GM12878 (cell line): ENCODE measurements around the gene KRT75. TPM values are rescaled to one million over a fixed set of nuclear protein-coding genes. Genes with fewer than 3 reads are reported as not detected.

Source experiments
- ATAC-seq: fragments of 200-7000 bp; cut with Tn5 transposase; 3 replicates; pipeline ENCODE4 v1.9.1; 2020; ENCODE audit warnings: mild to moderate bottlenecking, moderate library complexity
- BruUV-seq: library from RNA; stranded (reverse); fragments of 400-500 nt; replicated peaks from 2 replicates; lab custom pipeline; 2021; lab: Mats Ljungman, UMichigan
- CTCF ChIA-PET: fragments of 300-600 bp; sonication (Branson Sonifier 250); formaldehyde crosslinking; extraction: SDS; loops from one replicate; lab custom pipeline; 2021; ENCODE audit warnings: inconsistent platforms; lab: Yijun Ruan, JAX
- POLR2A ChIA-PET: fragments of 350-600 bp; formaldehyde crosslinking; extraction: SDS; loops from one replicate; lab custom pipeline; 2021; ENCODE audit warnings: inconsistent platforms; lab: Charles Lee
- RAD21 ChIA-PET: fragments of 300-600 bp; sonication (Branson Sonifier 250); formaldehyde crosslinking; loops from one replicate; lab custom pipeline; 2023; ENCODE audit warnings: antibody characterized with exemption; ENCODE audit not compliant: unreplicated experiment; lab: Charles Lee
- SMC1A ChIA-PET: fragments of 300-600 bp; sonication (Branson Sonifier 250); formaldehyde crosslinking; loops from one replicate; lab custom pipeline; 2023; ENCODE audit not compliant: unreplicated experiment, uncharacterized antibody; lab: Charles Lee
- DNase-seq: peaks from one replicate; pipeline ENCODE4 v3.0.0-alpha.2; 2011; ENCODE audit warnings: low read depth, low spot score
- FAIRE-seq: peaks from 3 replicates; lab custom pipeline; 2011; peaks lifted over from hg19 to GRCh38; lab: Jason Lieb, UNC
- H2AFZ ChIP-seq: 2 replicates; pipeline ENCODE4 v1.6.0; 2011; ENCODE audit warnings: low read depth, low read length, control low read depth; ENCODE audit not compliant: control insufficient read depth
- H3K27ac ChIP-seq: 2 replicates; pipeline ENCODE4 v1.5.1; 2011; ENCODE audit warnings: control low read depth; ENCODE audit not compliant: control insufficient read depth, insufficient read depth
- H3K27me3 ChIP-seq, 2 experiments: replicated peaks in 1 of 2; 2 replicates each; pipeline versions ENCODE4 v1.6.0 to v1.6.1; 2011; ENCODE audit warnings: low read length in 1 of 2; ENCODE audit not compliant: control insufficient read depth in 2 of 2, insufficient read depth in 2 of 2
- H3K36me3 ChIP-seq, 2 experiments: 2 replicates each; pipeline ENCODE4 v1.5.1; 2011; ENCODE audit warnings: low read length in 1 of 2; ENCODE audit not compliant: control insufficient read depth in 2 of 2, insufficient read depth in 2 of 2
- H3K4me1 ChIP-seq: 2 replicates; pipeline ENCODE4 v1.6.1; 2011; ENCODE audit warnings: mild to moderate bottlenecking, low read length, moderate library complexity, mixed read lengths; ENCODE audit not compliant: control insufficient read depth, insufficient read depth
- H3K4me2 ChIP-seq: 2 replicates; pipeline ENCODE4 v1.6.0; 2011; ENCODE audit warnings: control low read depth; ENCODE audit not compliant: control insufficient read depth, insufficient read depth
- H3K4me3 ChIP-seq: fragments of 200-600 bp; sonication (generic); 2 replicates; pipeline ENCODE4 v1.5.1; 2016
- H3K79me2 ChIP-seq: 2 replicates; pipeline ENCODE4 v1.6.0; 2011; ENCODE audit warnings: low read length; ENCODE audit not compliant: control insufficient read depth, insufficient read depth
- H3K9ac ChIP-seq: 2 replicates; pipeline ENCODE4 v1.8.0; 2011; ENCODE audit warnings: low read length, control low read depth, mixed read lengths; ENCODE audit not compliant: control insufficient read depth, insufficient read depth
- H3K9me3 ChIP-seq: replicated peaks from 3 replicates; pipeline ENCODE4 v1.5.1; 2011; ENCODE audit warnings: mild to moderate bottlenecking, low read length; ENCODE audit not compliant: control insufficient read depth, insufficient read depth
- H4K20me1 ChIP-seq: 2 replicates; pipeline ENCODE4 v1.6.0; 2011; ENCODE audit not compliant: control insufficient read depth, insufficient read depth
- BCLAF1 ChIP-seq: fragments of 450-650 bp; IDR thresholded peaks from 2 replicates; pipeline ENCODE4 v1.6.1; 2017; ENCODE audit warnings: antibody characterized with exemption, mild to moderate bottlenecking, moderate library complexity
- CEBPZ ChIP-seq: fragments of 150-350 bp; IDR thresholded peaks from 2 replicates; pipeline ENCODE4 v1.6.1; 2016; ENCODE audit warnings: low read depth, low read length
- ELK1 ChIP-seq: IDR thresholded peaks from 2 replicates; pipeline ENCODE4 v1.6.1; 2012; ENCODE audit warnings: low read depth, low read length, improper control_type of control experiment
- EZH2 ChIP-seq: IDR thresholded peaks from 2 replicates; pipeline ENCODE4 v1.6.1; 2012; ENCODE audit warnings: low read depth, mild to moderate bottlenecking, control low read depth, inconsistent platforms, low read length, borderline replicate concordance; ENCODE audit not compliant: control insufficient read depth
- FOXM1 ChIP-seq: IDR thresholded peaks from 2 replicates; pipeline ENCODE4 v1.6.1; 2012; ENCODE audit warnings: low read depth, mild to moderate bottlenecking, inconsistent platforms, low read length, moderate library complexity
- PBX3 ChIP-seq: IDR thresholded peaks from 2 replicates; pipeline ENCODE4 v1.6.1; 2011; ENCODE audit warnings: mild to moderate bottlenecking, low read depth, low read length, moderate library complexity; ENCODE audit not compliant: insufficient replicate concordance
- POU2F2 ChIP-seq: IDR thresholded peaks from 3 replicates; pipeline ENCODE4 v1.6.1; 2011; ENCODE audit warnings: low read depth, mild to moderate bottlenecking, low read length, borderline replicate concordance
- SMAD5 ChIP-seq: IDR thresholded peaks from 2 replicates; pipeline ENCODE4 v1.6.1; 2016; ENCODE audit warnings: antibody characterized with exemption, low read depth
- USF2 ChIP-seq: IDR thresholded peaks from 2 replicates; pipeline ENCODE4 v1.6.1; 2011; ENCODE audit warnings: low read depth, low read length, improper control_type of control experiment, borderline replicate concordance
- WGBS: methylation state at CpG from one replicate; pipeline ENCODE4 v1.1.6; 2016; ENCODE audit warnings: low lambda C conversion rate; ENCODE audit not compliant: insufficient replicate concordance, insufficient coverage; ENCODE audit errors: missing lambda C conversion rate; 5-methylcytosine and 5-hydroxymethylcytosine counted together
- in situ Hi-C: fragments of 300-500 bp; cut with MboI; formaldehyde crosslinking; loops from 9 replicates; pipeline ENCODE4 v1.14.3; 2018; ENCODE audit warnings: mixed read lengths
- intact Hi-C: fragments of 100-400 bp; cut with micrococcal nuclease; formaldehyde crosslinking; loops from one replicate; pipeline ENCODE4 v1.14.2; 2022; ENCODE audit not compliant: unreplicated experiment
- polyA plus RNA-seq, 11 experiments: library from polyadenylated mRNA; depleted of rRNA in 4 of 11; unstranded in 6 of 11; stranded (reverse) in 5 of 11; fragments of >200 nt; fragmentation: Nextera tagmentation in 4 of 11; fragmentation: Illumina TruSeq in 1 of 11; extraction: Ambion mirVana in 4 of 11; extraction: Trizol in 1 of 11; gene quantifications; 1 replicate in 1 of 11; 2 replicates in 10 of 11; pipeline versions ENCODE4 v1.2.1 to v1.2.3, GENCODE V29; 2011 to 2016; ENCODE audit warnings: inconsistent platforms in 2 of 11, missing spikeins in 2 of 11, low read depth in 1 of 11
- total RNA-seq, 4 experiments: library from RNA; depleted of rRNA in 3 of 4; stranded (reverse); fragments of >200 nt in 3 of 4; fragmentation: Illumina TruSeq in 1 of 4; extraction: Trizol in 1 of 4; gene quantifications; 2 replicates each; pipeline versions ENCODE4 v1.2.1 to v1.2.3, GENCODE V29; 2013 to 2021

KRT75 gene
- total and polyA plus RNA-seq, 10 of the 15 experiments (the other 5 are each of a cell fraction or from before 2014, with no cell fraction given): not detected

- ATAC-seq (no peak), DNase-seq (no peak), FAIRE-seq (no peak)
- no peaks in the 10 kb centered on the region for H3K79me2 ChIP-seq
- intact Hi-C loops (no loop called here), in situ Hi-C loops (loop anchor here (25.0 kb wide), 1 partner anchor 595 kb away; no protein-coding TSS in a partner anchor)
- H3K27ac ChIP-seq: no peak overlapping the region
- H3K27me3 ChIP-seq: peaks cover 3 to 9% of the 10 kb centered on the region in 2 experiments; a peak in 3 of 4 replicates
- SMC1A ChIA-PET: interaction anchor here (0.7 kb wide), 1 partner anchor 19 kb away, joined by 4 read pairs; no protein-coding TSS in a partner anchor
- no peaks in the 10 kb centered on the region for H3K36me3 ChIP-seq
- H3K9ac ChIP-seq: no peak overlapping the region
- H3K4me1 ChIP-seq: no peaks in the 10 kb centered on the region; the same call in 1 of the 2 replicates
- H3K4me2 ChIP-seq: no peak overlapping the region
- no peak overlapping the region for H2AFZ ChIP-seq
- no peaks in the 10 kb centered on the region for H4K20me1 ChIP-seq
- H3K4me3 ChIP-seq: no peak overlapping the region
- no TSS peak for BruUV-seq
- CTCF ChIA-PET: interaction anchor here (1.0 kb wide), 1 partner anchor 114 kb away, joined by 3 read pairs; no protein-coding TSS in a partner anchor
- RAD21 ChIA-PET: no interaction called here
- H3K9me3 ChIP-seq: no peaks in the 10 kb centered on the region
- WGBS: 5% methylated on average over 7 of the region's 7 CpGs
- POLR2A ChIA-PET: no interaction called here
- TF ChIP-seq USF2 (no peak), EZH2 (no peak), CEBPZ (no peak), POU2F2 (no peak), PBX3 (no peak), FOXM1 (no peak), ELK1 (no peak), SMAD5 (no peak), BCLAF1 (no peak)
Measured at GRCh38 chr12:52392465-52393007, 41.6 kb downstream of the KRT75 start.
